ENCODE measurements around the gene PDZD2.
A peak's percentile ranks its signal among the peaks of the same experiment; 100 is the strongest.

The PDZD2 gene

GRCh38 chr5:32138839-32139493 lies 500.0 kb downstream of the PDZD2 start:
- peak in 1 of 2 donors; percentile 28 for DNase-seq (ENCODE audit: low read depth in 2 of 2)

- no peak for DNase-seq (ENCODE audit: low read depth in 2 of 2)
Measured at GRCh38 chr5:32143617-32144377, 504.9 kb downstream of the PDZD2 start.

GRCh38 chr5:32144378-32145207 lies 505.7 kb downstream of the PDZD2 start:
- no peak for DNase-seq (ENCODE audit: low read depth in 2 of 2)

GRCh38 chr5:32145378-32145777 lies 506.4 kb downstream of the PDZD2 start:
- DNase-seq (ENCODE audit: low read depth in 2 of 2), result no peak

DNA sequence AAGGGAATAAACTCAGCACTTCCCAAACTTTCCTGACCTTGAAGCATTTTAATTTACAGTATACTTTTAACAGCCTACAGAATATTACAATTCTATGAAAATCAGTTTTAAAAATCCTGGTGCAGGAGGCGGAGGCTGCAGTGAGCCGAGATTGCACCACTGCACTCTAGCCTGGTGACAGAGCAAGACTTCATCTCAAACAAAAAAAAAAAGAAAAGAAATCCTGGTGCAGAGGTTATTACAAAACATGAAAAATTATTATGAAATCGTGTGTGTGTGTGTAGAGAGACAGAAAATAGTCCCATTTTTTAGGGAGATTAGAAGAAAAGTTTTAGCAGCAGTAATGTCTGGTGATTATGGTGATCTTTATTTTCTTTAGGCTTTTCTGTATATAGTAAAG lies 508.3 kb downstream of the PDZD2 start:
- DNase-seq (ENCODE audit: low read depth in 2 of 2), result no peak

GRCh38 chr5:32147959-32148358 lies 509.0 kb downstream of the PDZD2 start:
- DNase-seq (ENCODE audit: low read depth in 2 of 2), result no peak

DNA sequence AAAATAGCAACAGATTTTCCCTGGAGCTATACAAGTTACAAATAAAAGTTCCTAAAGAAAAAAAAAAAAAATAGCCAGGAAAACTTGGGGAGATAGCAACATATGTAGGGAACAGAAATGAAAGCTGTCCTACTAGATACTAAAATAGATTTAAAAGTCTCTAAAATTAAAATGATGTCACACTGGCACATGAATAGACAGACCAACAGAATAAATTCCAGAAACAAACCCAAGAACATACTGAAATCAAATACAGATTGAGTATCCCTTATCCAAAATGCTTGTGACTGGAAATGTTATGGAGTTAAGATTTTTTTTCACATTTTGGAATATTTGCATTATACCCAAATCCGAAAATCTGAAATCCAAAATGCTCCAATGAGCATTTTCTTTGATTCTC lies 511.4 kb downstream of the PDZD2 start:
- no peak for DNase-seq (ENCODE audit: low read depth in 2 of 2)

GRCh38 chr5:32151198-32151597 lies 512.3 kb downstream of the PDZD2 start:
- DNase-seq (ENCODE audit: low read depth in 2 of 2), result no peak

- no peak for DNase-seq (ENCODE audit: low read depth in 2 of 2)
Measured at GRCh38 chr5:32153723-32154122, 514.8 kb downstream of the PDZD2 start.

GRCh38 chr5:32155211-32155610 lies 516.3 kb downstream of the PDZD2 start:
- no peak for DNase-seq (ENCODE audit: low read depth in 2 of 2)

DNA sequence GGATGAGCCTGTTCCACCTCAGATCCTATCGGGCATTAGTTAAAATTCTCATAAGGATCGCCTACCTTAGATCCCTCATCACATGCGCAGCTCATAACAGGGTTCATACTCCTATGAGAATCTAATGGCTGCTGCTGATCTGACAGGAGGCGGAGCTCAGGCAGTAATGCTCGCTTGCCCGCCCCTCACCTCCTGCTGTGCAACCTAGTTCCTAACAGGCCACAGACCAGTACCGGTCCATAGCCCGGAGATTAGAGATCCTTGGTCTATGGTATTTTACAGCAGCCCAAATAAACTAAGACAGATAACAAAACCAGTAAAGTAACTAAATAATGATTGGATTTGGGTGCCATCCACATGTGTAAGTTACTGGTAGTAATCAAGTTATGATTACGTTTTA lies 517.7 kb downstream of the PDZD2 start:
- DNase-seq (ENCODE audit: low read depth in 2 of 2), result no peak

- no peak for DNase-seq (ENCODE audit: low read depth in 2 of 2)
Measured at GRCh38 chr5:32157078-32157477, 518.1 kb downstream of the PDZD2 start.

DNA sequence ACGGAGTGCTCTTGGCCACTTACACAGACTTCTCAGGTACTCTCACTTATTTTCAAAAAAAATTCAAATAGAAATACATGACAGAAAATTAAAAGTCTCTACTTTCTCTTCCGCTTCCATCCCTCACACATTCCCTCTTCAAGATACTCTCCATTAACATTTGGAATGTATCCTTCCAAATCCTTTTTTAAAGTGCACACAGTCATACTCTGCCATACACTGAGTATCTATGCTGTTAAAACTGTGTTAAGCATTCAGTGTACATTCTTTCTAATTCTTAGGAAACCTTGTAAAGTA lies 519.7 kb downstream of the PDZD2 start:
- DNase-seq (ENCODE audit: low read depth in 2 of 2), result no peak

DNA sequence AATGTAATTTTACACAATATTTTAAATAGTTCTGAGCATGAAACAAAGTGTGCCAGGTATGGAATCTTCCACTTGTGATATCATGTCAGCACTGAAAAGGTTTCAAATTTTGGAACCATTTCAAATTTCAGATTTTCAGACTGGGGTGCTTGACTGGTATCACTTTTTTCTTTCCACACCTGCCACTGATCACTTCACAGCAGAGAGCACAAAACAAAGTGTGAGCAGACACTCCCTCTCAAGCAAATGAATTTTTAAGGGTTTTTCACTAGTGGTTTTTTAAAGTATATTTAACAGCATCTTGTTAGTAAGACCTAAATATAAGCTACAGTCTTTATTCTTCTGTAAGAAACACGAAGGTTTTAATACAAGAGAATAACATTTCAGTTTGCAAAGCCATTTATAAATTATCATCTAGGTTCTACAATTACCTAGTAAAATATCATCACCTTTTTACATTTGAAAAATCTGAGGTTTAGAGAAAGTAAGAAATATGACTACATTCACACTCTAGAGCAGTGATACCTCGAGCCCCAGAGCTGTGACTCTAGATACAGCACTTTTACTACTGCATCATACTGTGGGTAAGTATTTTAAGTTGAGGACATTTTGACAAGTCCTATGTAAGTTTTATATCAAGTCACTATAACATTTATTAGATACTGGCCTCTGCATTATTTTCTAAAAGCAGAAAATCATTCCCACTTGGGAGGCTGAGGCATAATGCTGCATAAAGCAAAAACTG lies 520.6 kb downstream of the PDZD2 start:
- DNase-seq (ENCODE audit: low read depth in 2 of 2), result no peak

DNA sequence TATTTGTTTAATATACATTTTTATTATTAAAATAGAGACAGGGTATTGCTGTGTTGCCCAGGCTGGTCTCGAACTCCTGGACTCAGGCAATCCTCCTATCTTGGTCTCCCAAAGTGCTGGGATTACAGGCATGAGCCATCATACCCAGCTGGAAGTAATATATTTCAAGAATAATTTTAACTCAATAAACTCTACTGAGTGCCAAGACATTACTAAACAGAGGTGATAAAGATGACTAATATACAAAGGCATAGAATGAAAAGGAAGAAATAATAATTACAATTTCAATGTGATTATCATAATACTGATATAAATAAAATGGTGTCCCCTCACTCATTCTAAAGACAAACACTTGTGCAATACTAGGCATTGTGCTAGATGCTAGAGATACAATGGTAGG lies 521.3 kb downstream of the PDZD2 start:
- no peak for DNase-seq (ENCODE audit: low read depth in 2 of 2)

All from stimulated activated CD4-positive, alpha-beta T cell treated with anti-CD3 and anti-CD28 coated beads, Interleukin-1b, Interleukin-23, amount 100 ng/mL, for 1 hour (primary cell).